ENCODE results near the gene PDE7B.

The PDE7B gene

DNA sequence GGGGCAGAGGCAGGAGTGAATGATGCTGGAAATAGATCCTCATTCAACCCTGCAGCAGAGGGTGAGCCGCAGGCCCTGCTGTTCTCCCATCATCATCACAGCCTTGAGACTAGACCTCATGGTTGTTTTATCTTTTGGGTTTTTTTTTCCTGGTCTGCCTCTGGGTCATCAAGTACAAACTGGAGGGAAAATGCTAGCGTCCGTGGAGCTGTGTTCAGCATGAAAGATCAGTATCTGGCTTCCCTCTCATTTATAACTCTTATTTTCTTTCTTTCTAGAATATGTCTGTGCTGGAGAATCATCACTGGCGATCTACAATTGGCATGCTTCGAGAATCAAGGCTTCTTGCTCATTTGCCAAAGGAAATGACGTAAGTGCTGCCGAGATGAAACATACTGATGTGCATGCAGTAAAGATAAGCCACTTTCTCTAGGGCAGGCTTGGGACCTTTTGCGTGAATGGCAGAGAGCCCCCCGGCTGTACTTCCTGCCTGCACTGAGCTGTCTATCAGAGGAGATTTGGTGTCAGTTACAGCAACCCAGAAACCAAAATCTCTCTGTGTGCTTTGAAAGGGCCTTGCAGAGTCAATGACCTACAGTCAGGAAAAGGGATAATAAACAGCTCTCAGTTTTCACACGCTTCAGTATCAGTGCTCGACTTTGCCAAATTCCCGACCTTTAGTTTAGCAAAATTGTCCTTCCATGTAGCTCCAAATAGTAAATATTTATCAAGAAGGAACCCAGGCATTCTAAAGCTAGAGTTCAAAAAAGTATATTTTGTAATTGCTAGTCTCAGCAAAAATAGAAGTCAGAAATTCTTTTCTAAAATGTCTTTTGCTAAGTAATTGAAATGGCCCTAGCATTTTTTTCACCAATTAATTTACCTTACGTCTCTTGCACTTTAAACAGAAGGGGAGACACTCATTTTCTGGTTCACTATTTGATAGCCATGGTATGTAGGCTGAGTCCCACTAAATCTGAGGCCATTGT lies 322.3 kb downstream of the PDE7B start:
- Mint-ChIP-seq H3K36me3 (ENCODE audit: low read depth) (peaks cover 11% of the 10 kb centered on the region), H3K4me1 (no peaks in the 10 kb centered on the region), H3K9me3 (peaks cover 9% of the 10 kb centered on the region), H3K4me3 (no peak overlapping the region), H3K27me3 (ENCODE audit: low read depth) (peaks cover 4% of the 10 kb centered on the region), H3K27ac (peak overlapping the region in 2 of 3 experiments; percentile 5 to 7)
- TF ChIP-seq, protein P1, sequence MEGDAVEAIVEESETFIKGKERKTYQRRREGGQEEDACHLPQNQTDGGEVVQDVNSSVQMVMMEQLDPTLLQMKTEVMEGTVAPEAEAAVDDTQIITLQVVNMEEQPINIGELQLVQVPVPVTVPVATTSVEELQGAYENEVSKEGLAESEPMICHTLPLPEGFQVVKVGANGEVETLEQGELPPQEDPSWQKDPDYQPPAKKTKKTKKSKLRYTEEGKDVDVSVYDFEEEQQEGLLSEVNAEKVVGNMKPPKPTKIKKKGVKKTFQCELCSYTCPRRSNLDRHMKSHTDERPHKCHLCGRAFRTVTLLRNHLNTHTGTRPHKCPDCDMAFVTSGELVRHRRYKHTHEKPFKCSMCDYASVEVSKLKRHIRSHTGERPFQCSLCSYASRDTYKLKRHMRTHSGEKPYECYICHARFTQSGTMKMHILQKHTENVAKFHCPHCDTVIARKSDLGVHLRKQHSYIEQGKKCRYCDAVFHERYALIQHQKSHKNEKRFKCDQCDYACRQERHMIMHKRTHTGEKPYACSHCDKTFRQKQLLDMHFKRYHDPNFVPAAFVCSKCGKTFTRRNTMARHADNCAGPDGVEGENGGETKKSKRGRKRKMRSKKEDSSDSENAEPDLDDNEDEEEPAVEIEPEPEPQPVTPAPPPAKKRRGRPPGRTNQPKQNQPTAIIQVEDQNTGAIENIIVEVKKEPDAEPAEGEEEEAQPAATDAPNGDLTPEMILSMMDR (IDR thresholded peaks at IDR 0.05; ENCODE audit: unreplicated experiment in 3 of 3) = no peak

DNA sequence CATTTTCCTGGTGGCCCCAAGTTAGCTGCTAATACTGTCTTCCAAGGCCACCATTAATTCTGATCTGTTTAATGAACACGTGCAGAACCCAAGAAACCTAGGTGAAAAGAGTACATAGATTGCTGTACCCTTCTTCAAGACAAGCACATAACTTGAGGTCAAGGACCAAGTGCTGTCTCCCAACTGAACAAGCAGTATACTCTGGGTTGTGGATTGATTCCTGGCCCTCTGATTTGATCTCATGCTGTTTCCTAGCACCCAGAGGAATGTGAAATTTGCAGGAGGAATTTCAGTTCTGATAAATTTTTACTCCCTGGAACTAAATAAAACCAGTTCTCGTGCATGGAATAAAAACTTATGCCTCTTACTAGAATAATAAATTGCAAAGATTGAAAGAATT lies 323.0 kb downstream of the PDE7B start:
- Mint-ChIP-seq H3K27ac (no peak overlapping the region), H3K4me3 (no peak overlapping the region), H3K27me3 (ENCODE audit: low read depth) (peaks cover 4% of the 10 kb centered on the region), H3K9me3 (peaks cover 9% of the 10 kb centered on the region), H3K4me1 (peaks cover 1% of the 10 kb centered on the region), H3K36me3 (ENCODE audit: low read depth) (peaks cover 11% of the 10 kb centered on the region)
- TF ChIP-seq, protein P1 (IDR thresholded peaks at IDR 0.05; ENCODE audit: unreplicated experiment in 3 of 3) = no peak

DNA sequence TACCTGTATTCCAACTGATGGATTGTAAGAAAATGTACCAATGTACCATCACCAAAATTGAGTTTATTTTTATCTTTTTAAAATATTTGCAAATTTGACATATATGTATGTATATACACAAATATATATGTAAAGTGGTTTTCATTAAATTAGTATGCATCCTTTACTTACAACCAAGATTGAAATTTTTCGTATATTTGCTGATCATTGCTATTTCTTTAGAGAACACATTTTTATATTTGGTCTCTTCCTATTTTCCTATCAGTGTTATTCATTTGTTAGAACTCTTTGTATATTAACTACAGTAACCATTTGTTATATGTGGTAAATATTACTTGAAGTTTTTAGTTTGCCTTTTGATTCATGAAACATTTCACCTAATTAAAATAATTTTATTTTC lies 324.4 kb downstream of the PDE7B start:
- peaks cover 10% of the 10 kb centered on the region for H3K4me1 Mint-ChIP-seq

DNA sequence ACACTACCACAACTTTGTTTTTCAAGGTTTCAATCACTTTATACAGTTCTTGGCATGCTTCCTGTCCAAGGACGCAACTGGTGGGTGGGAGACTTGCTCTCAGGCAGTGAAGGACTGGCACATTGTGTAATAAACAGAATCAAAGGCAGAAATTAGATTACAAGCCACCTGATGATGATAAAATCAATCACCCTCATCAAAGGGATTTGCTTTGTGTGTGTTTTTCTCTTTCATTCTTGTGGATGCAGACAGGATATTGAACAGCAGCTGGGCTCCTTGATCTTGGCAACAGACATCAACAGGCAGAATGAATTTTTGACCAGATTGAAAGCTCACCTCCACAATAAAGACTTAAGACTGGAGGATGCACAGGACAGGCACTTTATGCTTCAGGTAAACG lies 327.2 kb downstream of the PDE7B start:
- H3K4me3 Mint-ChIP-seq = no peak overlapping the region
- H3K9me3 Mint-ChIP-seq = peaks cover 1% of the 10 kb centered on the region
- peaks cover 26% of the 10 kb centered on the region for H3K4me1 Mint-ChIP-seq
- H3K27me3 Mint-ChIP-seq (ENCODE audit: low read depth) = no peaks in the 10 kb centered on the region
- TF ChIP-seq, protein P1 (IDR thresholded peaks at IDR 0.05; ENCODE audit: unreplicated experiment in 3 of 3) = no peak
- peaks cover under 1% of the 10 kb centered on the region for H3K36me3 Mint-ChIP-seq (ENCODE audit: low read depth)
- H3K27ac Mint-ChIP-seq = peak overlapping the region in 1 of 3 experiments; percentile 7

More for the DNA sequence above, 324.4 kb downstream of the PDE7B start:
- no peak overlapping the region for H3K4me3 Mint-ChIP-seq
- TF ChIP-seq, protein P1 (IDR thresholded peaks at IDR 0.05; ENCODE audit: unreplicated experiment in 3 of 3) = no peak
- peaks cover 9% of the 10 kb centered on the region for H3K9me3 Mint-ChIP-seq
- peaks cover 10% of the 10 kb centered on the region for H3K36me3 Mint-ChIP-seq (ENCODE audit: low read depth)
- no peak overlapping the region for H3K27ac Mint-ChIP-seq
- H3K27me3 Mint-ChIP-seq (ENCODE audit: low read depth) = peaks cover 4% of the 10 kb centered on the region

DNA sequence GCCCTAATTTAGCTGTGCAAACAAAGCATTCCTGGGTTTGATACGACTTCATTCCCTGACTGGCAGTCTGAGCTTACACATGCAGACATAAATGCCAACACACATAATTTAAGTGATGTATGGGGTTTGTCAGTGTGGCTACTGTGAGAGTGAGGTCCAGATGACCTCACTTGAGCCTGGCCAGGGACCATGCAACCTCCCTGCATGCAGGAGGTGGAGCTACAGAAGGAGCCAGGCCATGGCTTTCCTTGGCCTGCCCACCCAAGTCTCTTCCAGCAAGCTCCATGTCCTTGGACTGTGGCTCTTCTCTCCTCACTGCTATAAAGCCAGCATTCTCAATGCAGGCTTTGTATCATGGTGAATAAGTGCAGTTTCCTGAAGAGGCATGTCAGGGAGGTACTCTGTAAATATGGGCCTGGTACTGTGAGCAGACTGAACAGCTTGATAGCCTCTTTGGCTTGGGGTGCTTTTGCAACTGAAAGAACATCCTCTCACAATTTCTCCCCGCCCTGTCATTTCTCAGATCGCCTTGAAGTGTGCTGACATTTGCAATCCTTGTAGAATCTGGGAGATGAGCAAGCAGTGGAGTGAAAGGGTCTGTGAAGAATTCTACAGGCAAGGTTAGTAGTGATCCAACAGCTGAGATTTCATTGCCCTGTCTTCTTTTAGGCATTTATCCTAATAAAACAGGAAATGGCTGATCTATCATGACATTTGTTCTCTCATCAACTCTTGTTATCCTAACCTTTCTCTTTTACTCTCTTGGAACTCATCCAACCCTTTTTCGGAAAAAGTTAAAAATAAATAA lies 329.4 kb downstream of the PDE7B start:
- H3K4me1 Mint-ChIP-seq = peaks cover 30% of the 10 kb centered on the region

More for the DNA sequence above, 329.4 kb downstream of the PDE7B start:
- peaks cover 4% of the 10 kb centered on the region for H3K36me3 Mint-ChIP-seq (ENCODE audit: low read depth)
- no peaks in the 10 kb centered on the region for H3K27me3 Mint-ChIP-seq (ENCODE audit: low read depth)
- peak overlapping the region; percentile 94 to 98 (median 97) for H3K27ac Mint-ChIP-seq
- TF ChIP-seq, protein P1 (IDR thresholded peaks at IDR 0.05; ENCODE audit: unreplicated experiment in 3 of 3) = no peak
- H3K9me3 Mint-ChIP-seq = peaks cover 3% of the 10 kb centered on the region
- no peak overlapping the region for H3K4me3 Mint-ChIP-seq

All from nephron (organoid).